Activated naive CD4-positive, alpha-beta T cell (primary cell): ENCODE data around the gene PDCD6IP.
"Not testable (repeated sequence)": the region's sequence is repeated elsewhere in the genome, so short reads cannot be mapped to it uniquely, and the experiment has no call there.

Experiments used
- DNase-seq, 4 experiments: peaks; one replicate each; lab custom pipeline; 2025; lab: John Stamatoyannopoulos, UW

Gene PDCD6IP, protein sequence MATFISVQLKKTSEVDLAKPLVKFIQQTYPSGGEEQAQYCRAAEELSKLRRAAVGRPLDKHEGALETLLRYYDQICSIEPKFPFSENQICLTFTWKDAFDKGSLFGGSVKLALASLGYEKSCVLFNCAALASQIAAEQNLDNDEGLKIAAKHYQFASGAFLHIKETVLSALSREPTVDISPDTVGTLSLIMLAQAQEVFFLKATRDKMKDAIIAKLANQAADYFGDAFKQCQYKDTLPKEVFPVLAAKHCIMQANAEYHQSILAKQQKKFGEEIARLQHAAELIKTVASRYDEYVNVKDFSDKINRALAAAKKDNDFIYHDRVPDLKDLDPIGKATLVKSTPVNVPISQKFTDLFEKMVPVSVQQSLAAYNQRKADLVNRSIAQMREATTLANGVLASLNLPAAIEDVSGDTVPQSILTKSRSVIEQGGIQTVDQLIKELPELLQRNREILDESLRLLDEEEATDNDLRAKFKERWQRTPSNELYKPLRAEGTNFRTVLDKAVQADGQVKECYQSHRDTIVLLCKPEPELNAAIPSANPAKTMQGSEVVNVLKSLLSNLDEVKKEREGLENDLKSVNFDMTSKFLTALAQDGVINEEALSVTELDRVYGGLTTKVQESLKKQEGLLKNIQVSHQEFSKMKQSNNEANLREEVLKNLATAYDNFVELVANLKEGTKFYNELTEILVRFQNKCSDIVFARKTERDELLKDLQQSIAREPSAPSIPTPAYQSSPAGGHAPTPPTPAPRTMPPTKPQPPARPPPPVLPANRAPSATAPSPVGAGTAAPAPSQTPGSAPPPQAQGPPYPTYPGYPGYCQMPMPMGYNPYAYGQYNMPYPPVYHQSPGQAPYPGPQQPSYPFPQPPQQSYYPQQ

GRCh38 chr3:33798418-33799201, at the start of gene PDCD6IP:
Gene PDCD6IP (plus strand): TSS chr3:33798630. CDS start chr3:33798729, 99 bp downstream.
- peak; percentile 59 to 82 (median 68) for DNase-seq

DNA sequence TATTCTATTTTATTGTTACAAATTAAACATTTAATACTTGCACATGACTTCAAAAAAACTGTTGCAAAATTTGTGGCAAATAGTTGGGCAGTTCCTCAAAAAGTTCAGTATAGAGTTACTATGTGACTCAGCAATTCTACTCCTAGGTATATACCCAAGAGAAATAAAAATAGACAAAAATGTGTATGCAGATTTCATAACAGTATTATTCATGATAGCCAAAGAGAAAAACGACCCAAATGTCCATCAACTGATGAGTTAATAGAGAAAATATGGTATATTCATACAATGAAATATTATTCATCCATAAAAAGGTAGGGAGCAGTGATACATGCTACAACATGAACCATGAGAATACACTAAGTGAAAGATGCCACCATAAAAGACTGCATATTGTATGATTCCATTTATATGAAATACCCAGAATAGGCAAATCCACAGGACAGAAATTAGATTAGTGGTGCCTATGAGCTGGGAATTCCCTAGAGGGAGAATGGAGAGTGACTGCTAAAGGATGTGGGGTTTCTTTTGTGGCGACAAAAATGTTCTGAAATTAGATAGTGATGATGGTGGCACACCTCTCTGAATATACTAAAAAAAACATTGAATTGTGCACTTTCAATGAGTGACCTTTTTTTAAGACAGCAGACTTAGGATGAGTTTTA, 48.8 kb upstream of the PDCD6IP start:
- no peak for DNase-seq

DNA sequence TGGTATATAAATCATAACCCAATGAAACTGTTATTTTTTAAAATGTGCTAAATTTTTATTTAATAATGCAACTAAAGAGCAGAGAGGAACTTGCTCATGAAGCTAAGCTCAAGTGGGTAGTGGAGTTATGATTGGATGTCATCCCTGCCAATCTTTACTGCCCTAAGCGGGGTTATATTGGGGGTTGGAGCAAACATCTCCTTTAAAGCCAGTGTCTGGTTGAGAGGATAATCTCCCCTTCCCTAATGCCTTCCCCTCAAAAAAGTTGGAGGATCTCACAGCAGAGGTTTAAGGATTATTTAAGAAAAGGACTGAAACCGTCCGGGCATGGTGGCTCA, 48.2 kb upstream of the PDCD6IP start:
- DNase-seq, result no peak

- DNase-seq, result no peak
Measured at GRCh38 chr3:33751336-33751735, 47.1 kb upstream of the PDCD6IP start.

- not testable (repeated sequence) for DNase-seq
Measured at GRCh38 chr3:33754391-33754790, 44.0 kb upstream of the PDCD6IP start.

- no peak for DNase-seq
Measured at GRCh38 chr3:33758281-33758680, 40.1 kb upstream of the PDCD6IP start.

- DNase-seq, result no peak
Measured at GRCh38 chr3:33758864-33759263, 39.6 kb upstream of the PDCD6IP start.

- no peak for DNase-seq
Measured at GRCh38 chr3:33768578-33769330, 29.7 kb upstream of the PDCD6IP start.

GRCh38 chr3:33773637-33774036, 24.8 kb upstream of the PDCD6IP start:
- no peak for DNase-seq

DNA sequence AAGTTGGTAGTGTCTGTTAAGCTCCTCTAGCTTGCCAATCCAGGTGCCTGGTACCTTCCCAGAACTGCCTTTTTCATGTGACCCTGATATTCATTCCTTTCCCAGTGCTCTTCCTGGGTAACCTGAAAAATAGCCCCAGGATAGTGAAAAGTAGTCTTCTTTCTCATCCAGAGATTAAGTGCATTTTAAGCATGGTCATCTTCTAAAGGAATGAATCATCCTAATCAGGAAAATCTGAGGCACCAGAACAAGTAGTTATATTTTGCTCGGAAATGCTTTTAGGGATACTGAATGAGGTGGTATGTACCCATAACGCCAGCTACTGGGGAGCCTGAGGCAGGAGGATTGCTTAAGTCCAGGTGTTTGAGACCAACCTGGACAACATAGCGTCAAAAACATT, 23.1 kb upstream of the PDCD6IP start:
- no peak for DNase-seq

DNA sequence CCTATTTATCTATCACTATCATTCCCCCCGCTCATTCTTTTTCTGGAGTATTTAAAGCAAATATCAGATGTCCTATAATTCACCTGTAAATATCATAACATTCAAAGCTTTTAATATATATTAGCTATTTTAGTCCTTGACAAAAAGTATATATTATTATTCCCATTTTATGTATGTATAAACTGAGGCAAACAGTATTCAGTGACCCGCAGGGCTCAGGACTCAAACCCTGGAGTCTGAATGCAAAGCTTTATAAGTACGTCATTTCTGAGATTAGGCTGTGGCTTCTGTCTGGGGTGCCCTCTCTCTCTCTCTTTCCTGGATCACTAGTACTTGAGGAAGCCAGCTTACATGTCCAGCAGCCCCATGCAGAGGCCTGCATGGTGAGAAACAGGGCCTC, 20.4 kb upstream of the PDCD6IP start:
- no peak for DNase-seq

- no peak for DNase-seq
Measured at GRCh38 chr3:33779751-33780150, 18.7 kb upstream of the PDCD6IP start.

DNA sequence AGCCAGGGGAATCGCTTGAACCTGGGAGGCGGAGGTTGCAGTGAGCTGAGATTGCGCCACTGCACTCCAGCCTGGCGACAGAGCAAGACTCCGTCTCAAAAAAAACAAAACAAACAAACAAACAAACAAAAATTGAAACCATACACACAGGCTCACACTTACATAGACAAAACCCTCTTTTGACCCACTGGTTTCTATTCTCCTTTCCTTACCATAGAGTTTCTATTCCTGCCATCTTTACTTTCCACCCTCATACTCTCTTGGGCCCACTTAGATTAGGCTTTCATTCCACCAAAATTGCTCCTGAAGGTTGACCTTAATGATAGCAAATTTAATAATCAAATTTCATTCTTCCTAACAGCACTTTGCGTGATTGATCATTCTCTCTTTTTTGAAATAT, 17.0 kb upstream of the PDCD6IP start:
- DNase-seq, result not testable (repeated sequence)

DNA sequence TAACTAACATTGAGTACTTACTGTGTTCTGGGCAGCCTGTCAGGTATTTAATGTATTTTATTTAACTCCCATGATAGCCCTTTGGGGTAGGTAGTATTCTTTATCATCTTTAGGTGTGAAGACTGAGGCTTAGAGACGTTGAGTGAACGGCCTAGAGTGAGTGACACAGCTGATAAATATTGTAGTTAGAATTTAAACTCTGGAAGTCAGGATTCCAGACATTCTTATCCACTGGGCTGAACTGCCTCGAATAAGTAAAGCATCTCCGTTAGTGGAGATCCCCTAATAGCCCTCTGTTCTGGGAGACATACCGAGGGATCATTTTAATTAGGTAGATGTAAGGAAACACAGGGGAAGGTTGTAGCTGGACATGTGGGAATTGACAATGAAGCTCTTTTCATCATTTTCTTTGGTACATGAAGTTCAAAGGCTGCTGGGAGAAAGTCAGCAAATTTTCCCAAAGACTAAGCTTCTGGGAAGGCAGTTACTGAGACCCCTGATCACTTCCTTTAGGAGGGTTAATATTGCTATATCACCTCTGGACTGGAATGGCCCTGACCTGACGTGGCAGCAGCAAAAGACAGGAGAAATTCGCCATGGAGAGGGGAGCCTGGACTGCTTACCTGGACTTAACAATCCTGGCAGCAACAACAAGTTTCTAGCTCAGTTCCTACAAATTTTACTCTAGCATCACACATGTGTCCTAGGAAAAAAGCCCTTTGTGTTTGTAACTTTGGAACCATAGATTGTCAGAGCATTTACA, 11.7 kb upstream of the PDCD6IP start:
- no peak for DNase-seq

DNA sequence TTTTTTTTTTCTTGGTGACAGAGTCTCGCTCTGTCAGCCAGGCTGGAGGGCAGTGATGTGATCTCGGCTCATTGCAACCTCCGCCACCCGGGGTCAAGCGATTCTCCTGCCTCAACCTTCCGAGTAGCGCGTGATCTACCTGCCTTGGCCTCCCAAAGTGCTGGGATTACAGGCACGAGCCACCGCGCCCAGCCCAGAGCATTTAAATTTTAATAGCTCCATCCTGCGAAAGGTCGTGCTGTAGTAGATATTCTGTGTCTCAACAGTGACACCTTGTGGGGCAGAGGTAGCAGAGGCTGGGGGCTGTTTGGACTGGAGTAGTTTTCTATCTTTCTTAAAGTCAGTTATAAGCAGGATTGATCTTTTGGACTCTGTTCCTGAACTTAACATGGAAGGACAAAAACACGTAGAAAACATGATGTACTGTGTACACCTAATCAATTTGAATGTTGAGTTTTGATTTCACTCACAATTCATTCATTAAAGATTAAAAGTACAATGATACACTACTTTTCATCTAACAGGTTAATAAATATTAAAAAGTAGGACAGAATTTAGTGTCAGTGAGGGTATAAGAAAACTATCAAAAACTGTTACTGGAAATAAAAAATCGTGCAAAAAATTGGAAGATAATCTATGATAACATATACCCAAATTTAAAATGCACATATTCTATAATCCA, 11.0 kb upstream of the PDCD6IP start:
- peak in 3 of 4 experiments; percentile 8 to 27 (median 19) for DNase-seq

GRCh38 chr3:33789183-33789954, 9.1 kb upstream of the PDCD6IP start:
- DNase-seq, result no peak

- no peak for DNase-seq
Measured at GRCh38 chr3:33790091-33790490, 8.3 kb upstream of the PDCD6IP start.

DNA sequence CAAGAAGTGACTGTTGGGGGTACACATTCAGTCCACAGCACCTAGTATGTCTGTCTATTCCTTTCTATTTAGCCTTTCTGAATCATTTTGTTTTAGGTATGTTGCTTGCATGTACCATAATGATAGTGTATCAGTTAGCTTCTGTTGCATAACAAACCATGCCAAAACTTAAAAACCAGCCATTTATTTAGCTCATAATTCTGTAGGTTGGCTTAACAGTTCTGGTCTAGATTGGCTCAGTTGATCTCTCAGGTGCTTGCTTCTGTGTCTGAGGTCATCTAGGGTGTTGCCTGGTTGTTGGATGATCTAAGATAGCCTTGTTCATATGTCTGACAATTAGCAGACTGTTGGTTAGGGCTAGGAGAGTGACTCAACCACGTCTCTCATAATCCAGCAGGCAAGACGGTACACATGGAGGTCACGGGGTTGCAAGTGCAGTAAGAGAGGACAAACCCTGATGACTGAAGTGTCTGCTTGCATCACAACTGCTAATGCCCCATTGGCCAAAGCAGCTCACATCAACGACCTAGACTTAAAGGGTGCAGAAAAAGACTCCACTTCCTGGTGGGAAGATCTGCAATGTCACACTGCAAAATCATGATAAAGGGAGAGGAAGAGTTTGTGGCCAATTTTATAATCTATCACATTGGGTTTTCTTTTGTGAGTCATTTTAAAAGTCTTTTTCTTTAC, 6.8 kb upstream of the PDCD6IP start:
- no peak for DNase-seq
